Left kidney (tissue), 2 donors: ENCODE measurements around the gene ACTN1. TPM values are rescaled to one million over a fixed set of nuclear protein-coding genes. Genes with fewer than 3 reads are reported as not detected.
A peak's percentile ranks its signal among the peaks of the same experiment; 100 is the strongest.

Experiments used
- DNase-seq: peaks from one replicate; pipeline ENCODE4 v3.0.0-alpha.2; 2013
- polyA plus RNA-seq: library from polyadenylated mRNA; unstranded; fragments of 120-200 nt; gene quantifications from one replicate; pipeline ENCODE4 v1.2.1, GENCODE V29; 2013; ENCODE audit not compliant: insufficient read length

Gene ACTN1
- polyA plus RNA-seq, 1 donor, result 73.0 TPM

- no peak for DNase-seq
Measured at GRCh38 chr14:68951800-68952530, 27.1 kb downstream of the ACTN1 start.

DNA sequence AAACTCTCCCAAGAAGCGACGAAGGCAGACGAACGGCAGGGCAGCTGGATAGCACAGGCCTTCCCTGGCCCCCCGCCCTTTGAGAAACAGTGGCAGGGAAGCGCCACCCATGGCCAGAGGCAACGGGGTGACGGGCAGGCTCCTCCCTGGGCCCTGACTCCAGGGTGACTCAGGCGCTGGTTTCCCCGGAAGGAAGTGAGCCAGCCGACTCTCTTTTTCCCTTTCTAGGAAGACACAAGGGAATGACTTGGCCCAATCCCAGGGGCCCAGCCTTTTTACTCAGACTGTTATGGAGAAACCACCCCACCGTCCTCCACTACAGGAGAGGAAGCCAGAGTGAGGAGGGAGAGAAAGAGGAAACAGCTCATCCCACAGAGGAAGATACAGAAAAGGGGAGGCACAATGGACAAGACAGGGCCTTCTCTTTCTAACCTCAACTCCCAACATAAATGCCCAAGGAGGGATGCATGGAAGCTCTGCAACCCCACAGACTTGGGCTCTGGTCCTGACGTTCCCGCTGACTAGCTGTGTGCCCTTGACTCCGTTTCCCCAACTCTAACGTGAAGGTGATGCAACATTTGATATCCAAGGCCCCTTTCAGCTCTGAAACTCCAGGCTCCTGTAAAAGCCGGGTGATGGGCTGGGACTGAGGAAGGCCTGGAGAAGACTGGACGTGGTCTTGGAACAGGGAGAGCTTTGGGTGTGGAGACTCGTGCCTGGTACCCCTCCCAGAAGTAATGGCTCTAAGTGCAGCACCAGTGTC, 27.9 kb downstream of the ACTN1 start:
- no peak for DNase-seq

DNA sequence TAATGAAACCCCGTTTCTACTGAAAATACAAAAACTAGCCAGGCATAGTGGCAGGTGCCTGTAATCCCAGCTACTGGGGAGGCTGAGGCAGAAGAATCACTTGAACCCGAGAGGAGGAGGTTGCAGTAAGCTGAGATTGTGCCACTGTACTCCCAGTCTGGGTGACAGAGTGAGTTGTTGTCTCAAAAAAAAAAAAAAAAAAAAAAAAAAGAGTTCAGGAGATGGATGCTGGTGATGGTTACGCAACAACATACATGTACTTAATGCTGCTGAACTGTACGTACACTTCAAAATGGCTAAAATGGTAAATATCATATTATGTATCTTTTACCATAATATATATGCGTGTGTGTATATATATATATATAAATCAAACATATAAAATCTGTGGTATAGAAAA, 29.0 kb downstream of the ACTN1 start:
- no peak for DNase-seq

DNA sequence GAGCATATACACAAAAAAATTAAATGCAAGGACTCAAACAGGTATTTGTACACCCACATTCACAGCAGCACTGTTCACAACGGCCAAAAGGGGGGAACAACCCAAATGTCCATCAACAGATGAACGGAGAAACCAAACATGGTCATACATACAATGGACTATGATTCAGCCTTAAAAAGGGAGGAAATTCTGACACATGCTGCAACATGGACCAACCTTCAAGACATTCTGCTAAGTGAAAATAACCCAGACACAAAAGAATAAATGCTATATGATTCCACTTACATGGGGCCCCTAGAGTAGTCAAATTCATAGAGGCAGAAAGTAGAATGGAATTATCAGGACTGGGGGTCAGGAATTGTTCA, 29.5 kb downstream of the ACTN1 start:
- no peak for DNase-seq

- DNase-seq, result no peak
Measured at GRCh38 chr14:68948686-68949600, 30.2 kb downstream of the ACTN1 start.

DNA sequence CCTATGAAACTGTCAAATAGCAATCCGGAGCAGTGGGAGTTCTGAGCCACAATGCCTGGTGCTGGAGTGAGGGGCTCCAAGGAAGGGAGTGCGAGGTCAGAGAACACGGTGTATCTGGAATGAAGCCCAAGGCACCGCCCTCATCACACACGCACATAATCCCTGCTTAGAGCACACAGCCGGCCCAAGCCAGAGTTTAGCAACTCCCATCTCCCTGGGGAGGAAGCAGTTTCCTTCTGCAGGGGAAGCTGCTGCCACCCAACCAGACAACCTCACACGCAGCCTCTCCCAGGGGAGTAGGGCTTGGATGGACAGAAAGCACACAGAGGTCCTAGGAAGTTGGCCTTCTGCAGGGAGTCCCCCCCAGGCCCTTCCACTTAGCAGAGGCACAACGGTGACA, 31.3 kb downstream of the ACTN1 start:
- no peak for DNase-seq

GRCh38 chr14:68946489-68946822, 32.6 kb downstream of the ACTN1 start:
- DNase-seq, result no peak

DNA sequence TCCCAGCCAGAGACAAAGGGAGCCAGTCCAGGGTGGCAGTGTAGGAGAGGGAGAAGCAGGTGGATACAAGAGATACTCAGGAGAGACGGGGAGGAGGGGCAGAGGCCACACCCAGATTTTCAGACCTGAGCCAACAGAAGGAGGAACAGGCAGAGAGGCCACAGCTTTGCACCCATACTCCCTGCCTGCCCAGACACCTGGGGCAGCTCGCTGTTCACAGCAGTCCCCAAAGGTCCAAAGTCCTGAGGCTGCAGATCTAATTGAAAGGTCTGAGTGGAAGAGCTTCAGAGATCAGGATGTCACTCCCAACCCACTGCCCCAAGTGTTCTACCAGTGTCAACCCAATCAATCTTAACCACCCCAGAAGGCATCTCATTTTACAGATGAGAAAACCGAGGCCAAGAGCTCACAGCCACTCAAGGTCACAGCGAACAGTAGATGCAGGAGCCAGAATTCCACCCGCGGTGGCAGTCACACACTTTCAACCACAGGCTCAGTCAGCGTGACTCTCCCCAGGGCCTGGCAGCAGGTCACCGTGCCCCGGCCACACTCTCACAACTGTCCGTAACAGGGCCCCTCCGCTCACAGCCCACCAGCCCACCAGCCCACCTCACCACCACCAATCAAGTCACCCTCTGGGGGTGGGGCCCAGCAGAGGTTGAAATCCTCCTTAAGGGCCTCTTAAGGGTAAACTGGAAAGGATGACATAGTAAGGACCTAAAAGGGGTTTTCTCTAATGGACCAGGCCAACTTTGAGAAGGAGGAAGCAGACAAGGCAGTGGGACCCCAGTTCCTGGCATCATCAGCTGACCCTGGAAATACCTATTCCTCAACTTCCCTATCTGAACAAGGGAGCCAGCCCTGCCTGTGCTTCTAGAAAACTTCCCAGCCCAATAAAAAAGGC, 33.3 kb downstream of the ACTN1 start:
- no peak for DNase-seq

GRCh38 chr14:68945190-68945584, 33.9 kb downstream of the ACTN1 start:
- no peak for DNase-seq

GRCh38 chr14:68944162-68944561, 34.9 kb downstream of the ACTN1 start:
- DNase-seq, result no peak

GRCh38 chr14:68943107-68943506, 36.0 kb downstream of the ACTN1 start:
- DNase-seq, result no peak

- DNase-seq, result no peak
Measured at GRCh38 chr14:68942296-68943035, 36.6 kb downstream of the ACTN1 start.

GRCh38 chr14:68941820-68942219, 37.3 kb downstream of the ACTN1 start:
- no peak for DNase-seq

- no peak for DNase-seq
Measured at GRCh38 chr14:68940614-68941185, 38.4 kb downstream of the ACTN1 start.

GRCh38 chr14:68939893-68940613, 39.0 kb downstream of the ACTN1 start:
- DNase-seq, result peak; percentile 66

- DNase-seq, result no peak
Measured at GRCh38 chr14:68939181-68939892, 39.8 kb downstream of the ACTN1 start.

DNA sequence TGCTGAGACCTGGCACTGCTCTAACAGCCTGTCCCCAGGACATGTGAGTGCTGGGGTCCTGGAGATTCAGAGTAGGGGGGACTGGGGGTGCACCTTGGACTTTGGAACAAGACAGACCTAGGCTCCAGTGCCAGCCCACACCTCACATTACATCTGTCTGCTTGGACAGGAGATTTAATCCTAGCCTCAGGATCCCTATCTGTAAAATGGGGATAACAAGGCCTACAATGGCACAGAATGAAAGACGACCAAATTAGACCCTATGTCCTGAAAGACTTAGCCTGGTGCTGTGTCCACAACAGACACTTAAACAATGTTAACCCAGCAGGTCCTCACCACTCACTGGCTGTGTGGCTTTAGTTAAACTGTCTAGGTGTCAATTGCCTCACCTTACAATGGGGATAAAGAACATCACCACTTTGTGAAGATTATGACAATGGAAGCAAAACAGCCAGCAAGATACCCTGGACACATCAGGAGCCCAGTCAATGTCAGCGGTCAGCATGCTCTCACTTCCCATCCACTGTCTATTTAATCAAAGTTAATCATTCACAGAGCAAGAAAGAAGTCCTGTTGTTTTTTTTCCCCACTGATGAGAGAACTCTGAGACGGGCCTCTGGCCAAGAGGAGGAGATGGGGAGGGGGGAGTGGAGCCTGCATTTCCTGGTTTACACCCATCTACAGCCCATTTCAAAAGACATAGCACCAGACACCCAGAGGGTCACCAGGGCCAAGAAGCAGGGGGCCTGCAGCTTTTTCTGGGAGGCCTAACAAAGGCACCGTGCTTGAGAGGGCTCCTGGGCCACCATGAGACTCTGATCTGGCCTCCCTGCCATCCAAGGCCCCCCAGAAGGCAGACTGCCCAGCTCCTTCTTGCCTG, 40.6 kb downstream of the ACTN1 start:
- no peak for DNase-seq
